Activated naive CD8-positive, alpha-beta T cell treated with anti-CD3 and anti-CD28 coated beads, Interleukin-2, amount 50 U/mL, for 16 hours (primary cell): ENCODE data around the gene IFT20.
A peak's percentile ranks its signal among the peaks of the same experiment; 100 is the strongest.
"Not testable (repeated sequence)": the region's sequence is repeated elsewhere in the genome, so short reads cannot be mapped to it uniquely, and the experiment has no call there.

ENCODE experiments used
- DNase-seq: peaks from one replicate; pipeline ENCODE4 v3.0.0-alpha.2; 2020; ENCODE audit warnings: low read depth, low spot score

IFT20 gene

DNA sequence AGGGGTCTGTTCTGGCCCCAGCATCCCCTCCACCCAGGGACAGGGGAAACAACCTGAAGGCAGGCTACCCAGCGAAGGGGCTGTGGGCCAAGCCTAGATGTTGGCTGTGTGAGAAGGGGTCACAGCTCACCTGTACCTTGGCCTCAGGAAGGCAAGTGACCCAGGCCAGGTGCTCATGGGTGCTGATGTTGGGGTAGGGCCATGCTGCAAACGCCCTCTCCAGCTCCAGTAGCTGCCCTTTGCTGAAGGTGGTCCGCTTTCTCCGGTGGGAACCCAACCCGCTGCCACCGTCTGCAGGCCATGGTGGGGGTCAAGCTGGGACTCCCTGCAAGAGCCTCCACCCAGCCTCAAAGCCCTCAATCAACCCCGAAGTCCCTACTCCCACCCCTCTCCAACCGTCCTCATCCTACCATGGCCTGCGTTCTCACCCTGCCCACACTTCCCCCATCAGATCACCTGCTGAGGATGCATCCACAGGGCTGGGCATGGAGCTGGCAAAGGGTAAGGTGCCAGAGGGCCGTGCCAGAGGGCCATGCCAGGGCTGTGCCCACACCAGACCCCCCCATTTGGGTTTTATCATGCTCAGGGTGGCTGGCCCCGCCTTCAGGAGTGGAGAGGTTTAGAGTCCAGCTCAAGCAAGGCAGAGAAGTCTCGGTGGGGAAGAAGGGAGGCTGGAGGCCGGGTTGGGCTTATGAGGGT, 29.5 kb upstream of the IFT20 start, which contains the start of gene SEBOX:
TSS of gene SEBOX (minus strand) at position 535 of the 699 bp plus-strand sequence. CDS start at position 487, 48 bp downstream.
- no peak for DNase-seq

DNA sequence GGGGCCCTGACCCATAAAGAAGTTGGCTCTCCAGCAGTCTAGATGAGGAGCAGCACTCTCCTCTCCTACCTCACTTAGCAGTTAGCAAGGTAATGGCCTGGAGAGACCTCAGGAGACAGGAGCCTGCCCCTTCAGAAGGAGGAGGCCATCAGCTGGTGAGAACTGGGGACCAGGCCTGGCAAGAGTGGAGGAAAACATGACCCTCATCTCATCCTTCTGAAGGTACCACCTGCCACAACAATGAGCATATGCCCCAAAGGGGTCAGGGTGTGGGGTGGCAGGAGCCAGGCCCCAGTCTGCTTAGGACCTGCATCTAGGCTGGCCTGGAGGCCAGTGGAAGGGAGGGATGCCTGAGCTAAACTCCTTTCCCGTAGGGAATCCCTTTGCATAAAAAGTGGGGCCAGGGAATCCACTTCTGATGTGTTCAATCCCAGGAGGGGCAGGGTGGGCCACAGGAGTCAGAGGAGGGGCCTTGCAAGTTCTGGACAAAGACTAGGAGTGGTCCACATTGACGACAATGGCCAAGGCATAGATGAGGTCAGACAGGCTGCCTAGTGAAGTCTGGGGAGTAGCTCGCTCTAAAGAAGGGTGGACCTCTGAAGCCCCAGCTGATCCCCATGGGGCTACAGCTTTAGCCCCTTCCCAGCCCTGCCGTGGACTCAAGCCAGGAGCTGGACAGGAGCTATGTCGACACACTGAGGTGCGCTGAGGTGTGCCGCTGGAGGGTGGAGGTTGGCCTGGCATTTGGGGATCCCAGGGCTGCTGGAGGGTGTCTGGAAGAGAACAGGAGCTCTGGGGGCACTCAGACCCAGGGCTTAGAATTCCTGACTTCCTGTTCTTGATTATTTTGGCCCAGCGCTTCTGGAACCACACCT, 28.7 kb upstream of the IFT20 start:
- no peak for DNase-seq

DNA sequence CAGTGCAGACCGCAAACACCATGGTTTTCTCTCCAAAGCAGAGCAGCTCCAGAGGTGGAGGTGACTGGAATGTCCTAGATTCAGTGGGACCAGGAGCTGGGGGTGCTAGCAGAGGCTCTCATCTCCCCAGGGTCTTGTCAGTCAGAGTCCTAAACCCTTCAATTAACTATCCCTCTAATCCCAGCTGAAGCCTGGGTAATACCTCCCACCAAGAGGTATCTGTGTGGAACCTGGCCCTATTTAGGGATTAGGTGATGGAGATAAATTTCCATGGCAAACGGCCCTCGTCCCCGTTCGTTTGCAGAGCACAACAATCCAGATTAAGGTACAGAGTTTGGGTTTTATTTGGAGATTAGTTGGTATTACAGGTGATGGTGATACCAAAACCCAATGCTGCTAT, 27.9 kb upstream of the IFT20 start:
- DNase-seq = no peak

DNA sequence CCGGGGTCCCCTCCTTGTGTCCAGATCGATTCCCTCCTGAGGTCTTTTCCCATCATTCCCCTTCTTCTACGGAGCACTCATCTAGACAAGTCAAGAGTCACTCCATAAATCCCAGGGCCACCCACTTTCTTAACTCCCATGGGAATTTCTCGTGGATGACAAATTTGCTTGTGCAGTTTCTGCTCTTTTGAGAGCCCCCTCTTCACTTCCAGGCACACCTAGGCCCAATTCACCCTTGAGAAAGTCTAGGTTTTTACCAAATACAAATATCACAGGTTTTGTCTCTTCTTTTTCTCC, 22.6 kb upstream of the IFT20 start:
- DNase-seq = no peak

DNA sequence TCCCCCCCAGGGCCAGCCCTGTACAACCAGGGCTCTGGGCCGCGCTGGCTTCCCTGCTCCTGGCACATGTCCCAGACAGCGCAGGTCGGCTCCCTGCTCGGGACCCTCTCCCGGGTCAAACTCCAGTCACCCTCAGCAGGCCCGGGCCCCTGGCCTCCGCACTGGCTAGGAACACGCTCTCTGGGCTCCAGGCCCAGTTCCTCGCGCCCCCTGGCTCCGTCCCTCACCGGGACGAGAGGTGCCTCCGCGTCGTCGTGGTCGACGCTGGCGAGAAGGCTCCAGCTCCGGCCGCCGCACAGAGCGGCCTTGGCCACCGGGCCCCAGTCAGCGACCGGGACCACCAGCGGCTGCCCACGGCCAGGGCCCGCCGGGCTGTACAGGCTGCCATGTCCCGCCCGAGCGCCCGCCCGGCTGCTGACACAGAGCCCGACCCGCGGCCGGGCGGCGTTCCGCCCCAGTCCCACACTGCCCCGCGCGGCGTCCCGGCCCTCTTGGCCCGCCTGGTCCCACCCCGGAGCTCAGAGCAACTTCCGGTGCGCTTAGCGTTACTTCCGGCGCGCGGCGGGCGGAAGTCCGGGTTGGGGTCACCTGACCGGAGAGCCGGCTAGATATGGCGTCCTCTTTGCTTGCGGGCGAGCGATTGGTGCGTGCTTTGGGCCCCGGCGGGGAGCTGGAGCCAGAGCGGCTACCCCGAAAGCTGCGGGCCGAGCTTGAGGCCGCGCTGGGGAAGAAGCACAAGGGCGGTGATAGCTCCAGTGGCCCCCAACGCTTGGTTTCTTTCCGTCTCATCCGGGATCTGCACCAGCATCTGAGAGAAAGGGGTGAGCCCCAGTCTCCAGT, 22.0 kb upstream of the IFT20 start, which contains the start of gene POLDIP2:
TSS of gene POLDIP2 (minus strand) at position 467 of the 840 bp plus-strand sequence. CDS start at position 388, 79 bp downstream.
- DNase-seq = peak; percentile 94

DNA sequence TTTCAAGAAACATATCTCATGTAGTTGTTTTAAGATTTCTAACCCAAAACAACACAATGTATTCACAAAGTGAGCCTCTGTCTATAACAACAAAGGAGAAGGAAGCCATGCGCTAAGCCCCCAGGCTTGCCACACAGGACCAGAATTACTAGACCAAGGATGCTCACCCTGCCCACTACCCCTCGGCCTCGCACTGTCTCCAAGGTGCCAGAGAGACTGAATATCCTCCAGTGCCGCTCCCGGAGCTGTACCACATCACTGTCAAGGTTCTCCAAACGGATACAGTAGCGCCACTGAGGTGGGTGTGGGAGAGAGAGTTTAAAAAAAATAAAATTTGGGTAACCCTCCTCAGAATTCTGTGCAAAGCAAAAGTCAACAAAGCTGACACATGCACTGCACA, 15.0 kb upstream of the IFT20 start:
- DNase-seq = no peak

DNA sequence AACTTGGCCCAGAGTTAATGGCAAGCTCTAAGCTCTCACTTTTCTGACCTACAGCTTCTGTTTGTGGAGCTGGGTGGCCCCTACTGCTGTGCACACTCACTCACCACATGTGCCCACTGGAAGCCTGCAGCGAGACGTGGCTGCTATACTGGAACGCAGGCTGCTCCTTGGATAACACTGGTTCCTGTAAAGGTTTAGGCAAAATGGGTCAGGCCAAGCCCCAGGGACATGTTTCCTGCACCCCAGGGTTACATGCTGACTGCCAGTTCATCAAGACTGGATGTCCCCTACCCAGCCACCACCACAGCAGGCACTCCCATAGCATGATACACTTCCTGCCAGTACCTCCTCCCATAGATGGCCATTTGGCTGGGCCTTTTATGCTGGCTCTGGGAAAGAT, 13.7 kb upstream of the IFT20 start:
- DNase-seq = no peak

DNA sequence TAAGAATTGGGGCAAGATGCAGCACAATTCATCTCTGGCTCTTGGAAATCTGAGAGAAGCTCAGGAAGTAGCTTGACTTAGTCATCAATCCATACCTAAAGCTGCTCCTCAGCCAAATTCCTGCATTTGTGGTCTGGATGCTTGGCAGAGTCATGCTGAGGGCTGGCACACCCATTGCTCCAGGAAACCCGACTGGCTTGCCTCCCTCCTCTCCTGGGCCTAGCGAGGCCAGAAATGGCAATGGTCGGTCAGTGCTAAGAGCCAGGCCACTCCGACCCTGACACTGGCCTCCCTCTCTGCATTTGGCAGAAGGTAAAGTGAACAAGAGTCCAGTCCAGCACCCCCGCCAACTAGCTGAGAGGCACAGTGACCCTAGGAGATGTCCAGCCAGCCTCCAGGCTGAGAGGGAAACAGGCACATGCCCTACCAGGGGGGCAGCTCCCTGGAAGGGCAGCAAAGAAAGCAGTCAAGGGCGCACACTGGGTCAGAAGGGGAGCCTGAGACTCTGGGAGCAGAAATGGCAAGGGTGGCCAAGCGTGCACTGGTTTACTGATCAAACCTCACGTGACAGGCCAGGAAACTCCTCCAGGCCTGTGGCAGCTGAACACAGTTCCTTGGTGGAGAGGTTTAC, 12.1 kb upstream of the IFT20 start:
- DNase-seq = no peak

DNA sequence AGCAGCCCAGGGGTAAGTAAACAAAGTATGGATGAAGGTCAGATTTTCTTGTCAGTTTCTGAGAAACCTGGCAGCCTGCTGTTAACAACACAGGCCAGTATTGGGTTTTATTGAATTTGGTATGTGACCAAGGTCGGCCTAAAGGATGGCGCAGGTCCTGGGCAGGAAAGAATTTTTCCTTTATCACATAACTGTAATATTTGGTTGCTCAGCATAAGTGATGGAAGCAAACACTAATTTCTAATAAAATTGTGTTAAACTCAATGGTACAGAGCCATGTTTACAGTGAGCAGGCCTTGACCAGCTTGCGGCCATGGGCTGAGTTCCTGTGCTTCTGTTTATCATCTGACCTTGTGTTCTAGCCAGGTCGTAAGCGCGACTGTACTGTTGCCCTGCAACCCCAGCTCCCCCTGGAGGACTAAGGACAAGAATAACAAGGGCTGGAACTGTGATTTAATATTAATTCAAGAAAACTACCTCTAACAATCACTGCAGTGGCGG, 11.5 kb upstream of the IFT20 start:
- no peak for DNase-seq

DNA sequence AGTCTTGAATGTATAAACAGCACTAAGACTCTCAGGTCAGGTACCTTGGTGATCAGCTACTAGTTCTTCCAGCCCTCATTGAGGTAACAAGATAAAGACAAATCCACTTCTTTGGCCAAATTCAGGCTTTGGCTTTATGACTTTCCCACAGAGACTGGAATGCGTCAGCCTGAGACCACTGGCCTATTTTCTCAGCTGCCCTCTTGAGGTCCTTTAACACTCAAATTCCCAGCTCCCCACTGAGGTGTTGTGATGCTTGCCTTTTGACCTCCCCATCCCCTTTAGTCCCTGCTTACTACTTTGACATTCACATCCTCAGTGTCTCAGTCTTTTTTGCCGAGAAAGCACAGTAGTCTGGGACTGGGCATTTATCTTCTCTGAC, 10.9 kb upstream of the IFT20 start:
- DNase-seq = no peak

DNA sequence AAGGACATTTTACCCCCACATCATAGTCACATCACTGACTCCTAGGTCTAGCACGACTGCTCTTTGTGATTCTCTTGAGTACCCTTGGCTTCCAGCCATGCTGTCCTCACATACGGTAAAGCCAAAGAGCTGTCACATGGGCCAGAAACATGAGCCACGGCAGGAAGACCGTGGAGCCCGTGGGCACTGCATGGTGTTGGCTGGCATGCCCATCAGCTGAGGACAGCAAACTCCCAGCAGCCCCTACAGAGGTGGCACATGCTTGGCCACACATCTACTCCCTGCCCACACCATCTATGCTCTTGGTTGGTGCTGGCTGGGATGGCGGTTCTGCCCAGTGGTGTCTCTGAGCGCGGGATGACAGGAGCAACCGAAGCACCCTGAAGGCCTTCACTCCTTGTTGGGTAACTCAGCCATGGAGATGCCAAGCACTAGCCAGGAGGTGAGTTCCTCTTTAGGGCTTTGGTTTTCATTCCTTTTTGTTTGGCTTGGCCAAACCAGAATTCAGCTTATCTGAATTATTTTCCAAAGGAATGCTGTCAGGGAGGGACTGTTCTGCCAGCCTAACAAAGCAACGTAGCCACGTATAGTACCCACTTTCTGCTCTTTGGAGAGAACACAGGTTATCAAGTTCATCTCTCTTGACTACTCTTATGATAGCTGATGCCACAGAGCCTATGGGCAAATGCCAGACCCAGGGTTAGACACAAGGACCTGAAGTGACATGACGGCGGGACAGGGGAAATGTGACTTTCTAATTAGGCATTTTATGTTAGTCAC, 10.3 kb upstream of the IFT20 start:
- no peak for DNase-seq

DNA sequence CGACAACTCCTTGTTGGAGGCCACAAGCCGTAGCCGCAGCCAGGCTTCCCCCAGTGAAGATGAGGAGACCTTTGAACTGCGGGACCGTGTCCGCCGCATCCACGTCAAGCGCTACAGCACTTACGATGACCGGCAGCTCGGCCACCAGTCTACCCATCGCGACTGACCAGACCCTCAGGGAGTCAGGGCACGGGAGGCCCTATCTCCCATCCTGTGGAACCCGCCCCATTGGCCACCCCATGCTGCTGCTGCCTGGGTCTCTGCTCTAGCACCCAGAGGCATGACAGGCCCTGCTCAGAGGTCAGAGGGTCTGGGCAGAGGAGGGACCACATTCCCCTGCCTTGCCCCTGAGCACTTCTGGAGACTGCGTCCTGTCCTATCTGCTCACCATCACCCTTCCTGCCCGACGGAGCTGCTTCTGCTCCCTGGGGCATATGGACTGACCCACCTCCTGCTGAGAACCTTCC, 9.2 kb upstream of the IFT20 start:
- DNase-seq = no peak

DNA sequence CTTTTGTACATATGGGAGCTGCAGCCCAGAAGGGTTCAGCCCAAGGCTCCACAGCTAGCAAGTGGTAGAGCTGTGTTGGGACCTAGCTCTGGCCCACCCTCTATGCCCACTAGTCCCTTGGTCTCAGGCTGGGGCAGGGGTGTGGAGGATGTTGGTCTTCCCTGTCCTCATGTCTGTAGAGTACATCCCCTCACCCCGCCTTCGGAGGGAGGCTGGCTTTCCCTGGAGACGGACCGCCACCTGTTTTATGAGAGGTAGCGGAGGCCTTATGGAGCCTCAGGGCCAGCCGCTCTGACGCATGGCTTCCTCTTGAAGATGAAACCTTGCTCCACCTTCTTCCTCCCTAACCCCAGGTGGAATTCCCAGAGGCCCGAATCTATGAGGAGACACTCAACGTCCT, 8.7 kb upstream of the IFT20 start:
- no peak for DNase-seq

DNA sequence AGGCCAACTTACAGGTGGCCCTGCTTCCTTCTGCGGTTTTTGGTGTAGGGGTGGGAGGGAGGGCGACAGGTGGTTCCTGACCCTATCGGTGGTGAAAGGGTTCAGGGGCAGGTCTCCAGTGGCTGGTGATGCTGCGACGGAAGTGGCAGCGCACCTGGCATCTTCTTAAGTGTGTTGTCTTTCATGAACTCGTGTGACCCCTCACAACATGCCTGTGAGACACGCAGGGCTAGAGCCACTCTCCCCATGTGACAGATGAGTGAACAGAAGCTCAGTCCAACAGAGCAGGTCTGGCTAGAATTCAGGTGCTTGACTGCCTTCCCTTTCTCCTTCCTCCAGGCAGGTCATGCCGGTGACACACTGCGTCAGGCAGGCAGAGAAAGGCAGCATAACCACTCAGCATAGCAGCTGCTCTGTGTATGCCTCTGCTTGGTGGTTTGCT, 8.2 kb upstream of the IFT20 start:
- no peak for DNase-seq

DNA sequence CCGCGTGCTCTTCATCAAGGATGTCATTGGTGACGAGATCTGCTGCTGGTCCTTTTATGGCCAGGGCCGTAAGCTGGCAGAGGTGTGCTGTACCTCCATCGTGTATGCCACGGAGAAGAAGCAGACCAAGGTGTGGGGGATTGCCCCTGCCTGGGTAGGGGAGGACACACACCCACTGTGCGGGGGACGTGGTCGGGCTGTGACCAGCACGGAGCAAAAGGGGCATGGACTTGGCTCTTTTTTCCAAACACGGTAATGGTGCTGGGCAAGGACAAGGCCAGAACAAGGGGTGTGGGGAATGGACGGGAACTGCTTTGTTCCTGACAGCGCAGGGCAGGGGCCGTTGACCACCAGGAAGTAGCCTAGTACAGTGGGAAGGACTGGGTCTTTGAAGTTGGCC, 7.0 kb upstream of the IFT20 start:
- no peak for DNase-seq

DNA sequence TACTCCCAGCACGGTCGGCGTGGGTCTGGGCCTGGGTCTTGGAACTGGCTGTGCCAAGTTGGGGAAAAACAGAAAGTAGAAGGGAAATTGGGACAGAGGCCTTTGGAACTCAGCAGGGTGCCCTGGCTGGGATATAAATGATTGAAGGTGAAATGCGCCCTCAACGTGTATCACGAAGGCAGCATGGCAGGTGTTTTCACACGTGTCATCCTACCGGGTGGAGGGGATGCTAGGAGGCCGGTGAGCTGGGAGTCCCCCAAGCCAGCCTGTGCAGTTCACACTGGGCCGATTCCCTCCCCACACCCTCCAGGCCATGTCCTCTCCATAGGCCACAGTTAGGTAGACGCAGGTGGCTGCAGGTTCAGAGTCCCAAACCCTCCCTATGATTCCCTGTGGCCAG, 6.2 kb upstream of the IFT20 start:
- DNase-seq = no peak

DNA sequence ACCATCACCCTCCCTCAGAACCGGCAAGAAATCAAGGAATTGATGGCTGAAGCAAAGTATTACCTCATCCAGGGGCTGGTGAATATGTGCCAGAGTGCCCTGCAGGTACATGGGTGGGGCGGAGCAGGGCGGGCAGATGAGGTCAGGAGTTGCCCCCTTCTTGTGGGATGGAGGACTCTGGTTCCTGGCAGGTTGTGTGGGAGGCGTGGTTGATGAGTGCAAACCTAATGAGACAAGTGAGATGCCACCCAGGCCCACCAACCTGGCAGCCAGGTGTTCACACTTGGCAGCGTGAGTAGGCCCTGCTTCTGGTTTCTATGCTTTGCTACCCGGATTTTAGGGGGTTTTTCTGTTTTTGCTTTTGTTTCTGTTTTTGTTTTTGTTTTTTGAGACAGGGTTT, 5.1 kb upstream of the IFT20 start:
- DNase-seq = no peak

DNA sequence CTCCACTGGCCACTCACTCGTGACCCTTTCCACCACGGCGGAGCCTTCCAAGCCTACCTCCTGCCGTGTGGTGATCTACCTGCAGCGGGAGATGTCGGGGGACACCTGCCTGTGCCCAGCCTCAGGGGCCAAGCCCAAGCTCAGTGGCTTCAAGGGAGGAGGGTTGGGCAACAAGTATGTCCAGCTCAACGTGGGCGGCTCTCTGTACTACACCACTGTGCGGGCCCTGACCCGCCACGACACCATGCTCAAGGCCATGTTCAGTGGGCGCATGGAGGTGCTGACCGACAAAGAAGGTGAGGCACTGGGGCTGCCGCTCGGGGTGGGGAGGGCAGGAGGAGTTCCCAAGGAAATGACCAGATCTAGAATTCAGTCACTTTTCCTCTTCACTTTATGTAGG, 4.2 kb upstream of the IFT20 start:
- DNase-seq = no peak

DNA sequence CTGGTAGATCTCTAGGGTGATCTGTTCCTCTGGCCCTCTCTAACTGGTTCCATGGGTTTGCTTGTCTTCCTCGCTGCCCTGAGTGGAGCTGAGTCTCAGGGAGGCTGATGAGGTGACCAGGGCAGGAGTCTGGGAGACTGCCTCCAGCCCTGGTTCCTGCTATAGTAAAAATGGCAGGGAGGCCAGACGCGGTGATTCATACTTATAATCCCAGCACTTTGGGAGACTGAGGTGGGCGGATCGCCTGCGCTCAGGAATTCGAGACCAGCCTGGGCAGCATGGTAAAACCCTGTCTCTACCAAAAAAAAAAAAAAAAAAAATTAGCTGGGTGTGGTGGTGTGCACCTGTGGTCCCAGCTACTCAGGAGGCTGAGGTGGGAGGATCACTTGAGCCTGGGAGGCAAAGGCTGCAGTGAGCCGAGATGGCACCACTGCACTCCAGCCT, 3.5 kb upstream of the IFT20 start:
- DNase-seq = not testable (repeated sequence)

DNA sequence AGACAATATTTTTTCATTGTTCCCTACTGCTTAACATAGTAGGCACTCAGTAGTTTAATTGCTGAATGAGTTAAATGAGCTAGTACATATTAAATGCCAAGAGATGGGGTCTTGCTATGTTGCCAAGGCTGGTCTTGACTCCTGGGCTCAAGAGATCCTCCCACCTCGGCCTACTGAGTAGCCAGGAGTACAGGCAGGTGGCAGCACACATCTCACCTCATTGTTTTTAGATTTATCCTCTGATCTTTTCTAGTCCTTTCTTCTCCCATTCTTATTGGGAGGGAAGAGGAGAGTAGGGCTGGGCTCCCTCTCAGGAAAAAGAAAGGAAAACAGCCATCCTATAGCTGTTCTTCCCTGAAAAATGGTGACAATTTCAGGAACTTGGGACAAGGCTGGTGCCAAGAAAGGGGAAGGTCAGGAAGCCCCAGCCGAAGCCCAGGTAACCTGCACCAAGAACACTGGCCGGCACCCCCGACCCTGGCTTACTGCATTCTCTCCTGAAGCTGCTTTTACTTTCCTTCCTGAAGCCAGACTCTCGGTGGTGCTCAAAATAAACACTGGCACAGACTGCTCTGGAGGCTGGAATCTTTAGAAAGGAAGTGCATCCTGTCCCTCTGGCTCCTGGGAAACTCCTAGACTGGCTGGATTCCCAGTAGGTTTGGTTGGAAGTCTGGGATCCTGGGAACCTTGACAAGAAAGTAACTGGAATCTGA, 2.9 kb upstream of the IFT20 start:
- no peak for DNase-seq
